Measurements from ENCODE around the gene CBFA2T3.
"Not testable (repeated sequence)": the region's sequence is repeated elsewhere in the genome, so short reads cannot be mapped to it uniquely, and the experiment has no call there.

The CBFA2T3 gene

GRCh38 chr16:88904676-88905365, 72.2 kb downstream of the CBFA2T3 start:
- no peak for DNase-seq

GRCh38 chr16:88903267-88903666, 73.7 kb downstream of the CBFA2T3 start:
- DNase-seq = no peak

- DNase-seq = no peak
These were observed 74.3 kb downstream of the CBFA2T3 start for GRCh38 chr16:88902744-88903143.

DNA sequence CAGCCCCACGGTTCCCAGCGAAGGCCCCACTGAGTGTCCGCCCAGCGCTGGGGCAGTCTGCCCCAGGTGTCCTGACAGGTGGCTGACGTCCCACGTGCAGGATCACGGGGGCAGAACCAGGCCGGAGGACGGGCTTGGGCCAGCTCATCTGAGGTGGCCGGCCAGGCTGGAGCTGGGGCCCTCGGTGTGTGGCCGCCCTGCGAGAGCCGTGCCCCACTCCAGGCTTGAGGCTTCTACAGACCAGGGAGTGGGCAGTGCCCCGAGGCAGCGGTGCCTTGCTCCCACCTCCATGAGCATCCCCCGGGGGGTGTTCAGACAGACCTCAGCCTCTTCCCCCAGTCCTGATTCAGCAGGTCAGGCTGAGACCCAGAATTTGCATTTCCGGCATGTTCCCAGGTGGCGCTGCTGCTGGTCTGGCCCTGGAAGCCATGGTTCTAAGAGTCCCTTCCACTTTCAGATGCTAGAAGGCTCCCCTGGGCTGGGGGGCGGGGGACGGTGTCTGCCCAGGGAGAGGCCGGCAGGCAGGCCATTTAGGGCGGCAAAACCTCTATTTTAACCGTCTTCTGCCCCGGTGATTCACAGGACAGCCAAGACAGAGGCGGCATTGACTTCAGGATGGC, 75.2 kb downstream of the CBFA2T3 start:
- DNase-seq = no peak

DNA sequence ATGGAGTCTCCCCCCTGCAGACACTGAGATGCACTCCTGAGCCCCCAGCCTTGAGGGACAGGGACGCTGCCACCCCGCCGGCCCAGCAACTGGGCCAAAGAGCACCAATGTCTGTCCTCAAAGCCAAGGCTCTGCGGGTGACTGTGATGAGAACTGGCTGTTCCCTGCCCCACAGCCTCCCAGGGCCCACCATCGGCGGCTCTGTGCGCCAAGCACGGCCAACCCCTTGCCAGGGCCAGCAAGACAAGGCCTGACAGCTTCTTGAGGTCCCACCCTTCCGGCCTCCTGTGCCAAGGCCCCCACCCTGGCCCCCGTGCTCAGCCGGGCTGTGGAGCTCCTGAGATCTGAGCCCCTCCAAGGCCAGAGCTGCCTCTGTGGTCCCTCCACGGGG, 76.3 kb downstream of the CBFA2T3 start:
- no peak for DNase-seq

GRCh38 chr16:88899901-88900661, 76.9 kb downstream of the CBFA2T3 start:
- no peak for DNase-seq

- DNase-seq = no peak
These were observed 79.1 kb downstream of the CBFA2T3 start for GRCh38 chr16:88897696-88898425.

DNA sequence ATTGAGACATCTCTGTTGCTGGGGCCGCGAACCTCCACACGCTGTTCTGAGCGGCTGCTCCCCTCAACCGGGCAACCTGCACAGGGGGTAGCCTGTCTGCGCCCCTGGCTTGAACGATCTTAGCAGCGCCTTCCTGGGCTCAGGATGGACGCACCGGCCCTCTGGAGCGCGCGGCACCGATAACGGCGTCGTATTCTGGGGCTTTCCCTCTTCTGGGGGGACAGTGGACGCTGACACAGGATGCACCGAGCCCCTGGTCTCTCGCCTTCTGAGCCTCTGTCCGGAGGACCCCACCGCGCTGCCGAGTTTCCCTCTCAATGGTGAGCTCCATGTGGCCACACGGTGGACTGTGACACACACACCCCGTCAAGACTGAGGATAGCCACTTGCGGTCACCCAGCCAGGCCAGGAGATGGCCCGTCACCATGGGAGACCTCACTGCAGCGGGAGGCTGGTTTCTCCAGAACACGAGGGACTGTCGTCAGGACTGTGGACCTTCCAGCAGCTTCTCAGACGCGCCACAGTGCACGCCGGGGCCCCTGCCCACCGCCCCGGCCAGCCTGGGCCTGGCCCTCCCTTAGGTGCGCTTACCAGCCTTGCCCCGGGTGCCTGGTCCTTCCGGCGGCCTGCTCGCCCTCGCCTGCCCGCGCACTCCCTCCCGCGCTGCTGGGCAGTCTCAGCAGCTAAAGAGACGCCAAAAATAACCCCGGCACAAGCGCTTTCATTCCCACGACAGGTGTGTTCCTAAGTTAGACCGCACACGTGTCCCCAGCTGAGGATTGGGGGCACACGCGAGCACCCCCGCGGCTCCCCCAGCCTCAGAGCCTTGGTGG, 80.6 kb downstream of the CBFA2T3 start:
- DNase-seq = no peak

GRCh38 chr16:88895335-88895734, 81.7 kb downstream of the CBFA2T3 start:
- DNase-seq = no peak

DNA sequence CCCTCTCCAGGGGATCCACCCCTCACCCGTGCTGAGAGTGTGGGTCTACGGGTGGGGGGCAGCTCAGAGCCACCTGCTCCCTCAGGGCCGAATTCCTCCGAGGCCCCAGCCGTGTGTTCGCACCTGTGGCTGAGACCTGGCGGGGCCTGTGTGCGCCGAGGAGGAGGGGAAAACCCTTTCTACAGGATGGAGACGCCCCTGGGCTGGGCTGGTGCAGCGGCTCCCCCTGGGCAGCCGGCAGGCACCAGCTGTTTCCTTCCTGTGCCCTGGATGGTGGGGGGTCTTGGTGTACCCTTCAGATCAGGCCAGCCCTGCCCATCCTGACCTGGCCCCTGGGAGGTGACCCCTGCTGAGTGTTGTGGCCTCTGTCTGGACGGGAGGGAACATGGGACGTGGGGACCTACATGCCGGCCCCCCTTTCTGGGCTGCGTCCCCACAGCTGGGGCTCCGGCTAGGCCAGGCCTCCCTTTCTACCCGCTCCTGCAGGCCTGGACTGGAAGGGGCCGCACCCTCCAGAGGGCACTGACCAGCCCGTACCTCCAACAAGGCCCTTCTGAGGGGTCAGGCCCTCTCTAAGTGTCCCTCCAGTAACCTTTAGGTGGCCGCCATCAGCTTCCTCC, 82.2 kb downstream of the CBFA2T3 start:
- DNase-seq = no peak

GRCh38 chr16:88894266-88894665, 82.7 kb downstream of the CBFA2T3 start:
- DNase-seq = not testable (repeated sequence)

GRCh38 chr16:88893127-88893968, 83.7 kb downstream of the CBFA2T3 start:
- no peak for DNase-seq

DNA sequence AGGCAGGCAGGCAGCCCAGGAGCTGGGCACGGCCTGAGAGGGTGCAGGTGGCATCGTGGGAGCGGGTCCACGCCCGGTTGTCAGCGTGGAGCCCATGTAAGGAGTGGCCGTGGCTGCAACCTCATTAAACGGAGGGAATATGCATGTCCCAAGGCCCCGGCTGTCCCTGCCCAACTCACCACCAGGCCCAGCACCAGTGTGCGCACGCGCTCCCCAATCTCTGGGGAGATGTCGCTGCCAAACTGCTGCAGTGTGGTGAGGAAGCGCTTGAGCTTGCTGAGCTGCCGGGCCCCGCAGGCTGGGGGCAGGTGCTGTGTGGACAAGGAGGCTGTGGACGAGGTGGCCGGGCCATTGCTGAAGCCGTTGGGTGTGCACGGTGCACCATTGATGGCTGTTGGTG, 84.9 kb downstream of the CBFA2T3 start:
- DNase-seq = no peak

- DNase-seq = no peak
These were observed 85.9 kb downstream of the CBFA2T3 start for GRCh38 chr16:88891083-88891482.

GRCh38 chr16:88889702-88890352, 87.2 kb downstream of the CBFA2T3 start:
- not testable (repeated sequence) for DNase-seq

GRCh38 chr16:88888461-88889387, 88.3 kb downstream of the CBFA2T3 start:
- DNase-seq = no peak

DNA sequence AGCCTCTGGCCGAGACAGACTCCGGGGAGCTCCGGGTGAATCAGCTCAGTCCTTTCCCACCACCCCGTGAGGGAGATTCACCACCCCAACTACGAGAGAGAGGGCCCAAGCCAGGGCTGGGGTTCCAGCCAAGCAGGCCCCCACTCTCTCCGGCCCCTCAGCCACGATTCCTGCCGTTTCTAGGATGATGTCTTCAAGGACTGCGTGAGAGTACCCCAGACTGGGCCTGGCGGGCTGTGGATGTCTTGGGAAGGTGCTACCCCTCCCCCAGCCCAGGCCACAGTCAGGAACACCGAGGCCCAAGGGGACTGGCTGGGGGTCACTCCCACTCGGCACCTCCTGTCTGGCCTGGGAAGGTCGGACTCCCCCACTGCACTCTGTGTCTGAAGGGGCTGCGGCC, 89.0 kb downstream of the CBFA2T3 start:
- DNase-seq = no peak

DNA sequence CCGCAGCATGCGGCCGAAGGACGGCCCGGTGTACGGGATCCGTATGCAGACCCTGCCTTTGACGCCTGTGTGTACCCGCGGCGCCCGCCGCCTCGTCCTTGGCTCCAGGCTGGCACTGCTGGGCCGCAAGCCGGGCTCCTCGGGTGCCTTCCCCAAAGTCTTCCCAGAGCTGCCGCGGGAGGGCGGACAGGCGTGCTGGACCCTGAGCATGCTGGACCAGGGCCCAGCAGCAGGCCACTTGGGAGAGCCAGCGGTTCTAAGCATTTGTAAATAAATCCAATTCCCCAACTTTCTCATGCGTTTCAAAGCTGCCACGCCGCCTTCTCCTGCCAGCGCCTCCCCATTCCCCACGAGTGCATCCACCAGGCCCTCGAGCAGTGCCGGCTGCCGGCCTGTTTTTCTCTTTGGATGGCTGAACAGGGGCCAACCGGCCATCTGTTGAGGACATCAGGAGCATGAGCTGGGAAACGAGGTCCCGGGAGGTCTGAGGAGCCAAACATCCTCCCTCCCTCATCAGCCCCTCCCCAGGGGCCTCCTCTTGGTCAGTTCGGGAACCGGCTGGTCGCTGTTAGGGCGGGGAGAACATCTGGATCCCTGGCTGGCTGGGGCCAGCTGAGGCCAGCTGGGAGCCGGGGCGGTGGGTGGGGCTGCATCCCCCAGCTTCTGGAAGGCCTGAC, 90.0 kb downstream of the CBFA2T3 start:
- no peak for DNase-seq

- DNase-seq = no peak
These were observed 90.6 kb downstream of the CBFA2T3 start for GRCh38 chr16:88886420-88886844.

Data from NCI-H774 (cell line).